ENCODE results near the gene IFTAP.
"Not testable (repeated sequence)": the region's sequence is repeated elsewhere in the genome, so short reads cannot be mapped to it uniquely, and the experiment has no call there.

The IFTAP gene

GRCh38 chr11:36594316-36594989, at the start of gene IFTAP:
Gene IFTAP (plus strand): TSS chr11:36594502. CDS start chr11:36610104, 15,602 bp downstream.
- DNase-seq, result peak; percentile 73 to 94

GRCh38 chr11:36550385-36551115, 43.8 kb upstream of the IFTAP start:
- DNase-seq, result no peak

GRCh38 chr11:36557390-36557789, 36.9 kb upstream of the IFTAP start:
- DNase-seq, result not testable (repeated sequence)

- DNase-seq, result no peak
These were observed 36.3 kb upstream of the IFTAP start for GRCh38 chr11:36557991-36558390.

- no peak for DNase-seq
These were observed 35.5 kb upstream of the IFTAP start for GRCh38 chr11:36558571-36559413.

GRCh38 chr11:36564376-36565030, 29.8 kb upstream of the IFTAP start:
- DNase-seq, result peak in 1 of 2 experiments; percentile 14

GRCh38 chr11:36565031-36565610, 29.2 kb upstream of the IFTAP start:
- no peak for DNase-seq

GRCh38 chr11:36566407-36567053, 27.8 kb upstream of the IFTAP start:
- no peak for DNase-seq

GRCh38 chr11:36567694-36568093, 26.6 kb upstream of the IFTAP start, which contains the start of gene RAG1:
Gene RAG1 (plus strand): TSS chr11:36568007. CDS start chr11:36573305, 5,298 bp downstream.
- no peak for DNase-seq

- DNase-seq, result no peak
These were observed 25.2 kb upstream of the IFTAP start for GRCh38 chr11:36569095-36569494.

- no peak for DNase-seq
These were observed 19.8 kb upstream of the IFTAP start for GRCh38 chr11:36574486-36574885.

- no peak for DNase-seq
These were observed 16.9 kb upstream of the IFTAP start for GRCh38 chr11:36577373-36577772.

- no peak for DNase-seq
These were observed 16.4 kb upstream of the IFTAP start for GRCh38 chr11:36577859-36578258.

- no peak for DNase-seq
These were observed 15.8 kb upstream of the IFTAP start for GRCh38 chr11:36578458-36578857.

GRCh38 chr11:36581536-36581935, 12.8 kb upstream of the IFTAP start:
- DNase-seq, result no peak

GRCh38 chr11:36583667-36584066, 10.6 kb upstream of the IFTAP start:
- no peak for DNase-seq

GRCh38 chr11:36586543-36586942, 7.8 kb upstream of the IFTAP start:
- no peak for DNase-seq

GRCh38 chr11:36588099-36588498, 6.2 kb upstream of the IFTAP start:
- no peak for DNase-seq

GRCh38 chr11:36590513-36590912, 3.8 kb upstream of the IFTAP start:
- no peak for DNase-seq

- no peak for DNase-seq
These were observed 2.9 kb upstream of the IFTAP start for GRCh38 chr11:36591433-36591832.

- no peak for DNase-seq
These were observed 2.6 kb downstream of the IFTAP start for GRCh38 chr11:36596880-36597279.

- no peak for DNase-seq
These were observed 3.7 kb downstream of the IFTAP start, which contains the start of gene RAG2 for GRCh38 chr11:36598051-36598450. Gene RAG2 (minus strand): TSS chr11:36598236. CDS start chr11:36594168, 4,068 bp downstream.
